Activated naive CD4-positive, alpha-beta T cell treated with anti-CD3 and anti-CD28 coated beads, Interleukin-2, amount 50 U/mL, for 24 hours (primary cell): ENCODE results near the gene C11orf98.

ENCODE experiments used
- H3K27ac Mint-ChIP-seq: one replicate; pipeline ENCODE4 v1.8.0; 2021; ENCODE audit warnings: mild to moderate bottlenecking, mixed read lengths
- H3K27me3 Mint-ChIP-seq: one replicate; pipeline ENCODE4 v1.8.0; 2021; ENCODE audit warnings: mixed read lengths
- H3K36me3 Mint-ChIP-seq: one replicate; pipeline ENCODE4 v1.8.0; 2021; ENCODE audit warnings: mixed read lengths
- H3K4me1 Mint-ChIP-seq: one replicate; pipeline ENCODE4 v1.8.0; 2021; ENCODE audit warnings: mixed read lengths
- H3K4me3 Mint-ChIP-seq: one replicate; pipeline ENCODE4 v1.8.0; 2021; ENCODE audit warnings: mild to moderate bottlenecking, mixed read lengths
- H3K9me3 Mint-ChIP-seq: one replicate; pipeline ENCODE4 v1.8.0; 2021; ENCODE audit warnings: mixed read lengths

Gene C11orf98

DNA sequence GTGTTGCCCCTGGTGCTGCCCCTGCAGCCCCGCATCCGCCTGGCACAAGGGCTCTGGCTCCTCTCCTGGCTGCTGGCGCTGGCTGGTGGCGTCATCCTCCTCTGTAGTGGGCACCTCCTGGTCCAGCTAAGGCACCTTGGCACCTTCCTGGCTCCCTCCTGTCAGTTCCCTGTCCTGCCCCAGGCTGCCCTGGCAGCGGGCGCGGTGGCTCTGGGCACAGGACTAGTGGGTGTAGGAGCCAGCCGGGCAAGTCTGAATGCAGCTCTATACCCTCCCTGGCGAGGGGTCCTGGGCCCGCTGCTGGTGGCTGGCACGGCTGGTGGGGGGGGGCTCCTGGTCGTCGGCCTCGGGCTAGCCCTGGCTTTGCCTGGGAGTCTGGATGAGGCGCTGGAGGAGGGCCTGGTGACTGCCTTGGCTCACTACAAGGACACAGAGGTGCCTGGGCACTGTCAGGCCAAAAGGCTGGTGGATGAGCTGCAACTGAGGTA lies 51.7 kb downstream of the C11orf98 start:
- Mint-ChIP-seq H3K4me3 (peak overlapping the region; percentile 71), H3K27me3 (no peaks in the 10 kb centered on the region), H3K27ac (no peak overlapping the region), H3K36me3 (peaks cover 7% of the 10 kb centered on the region), H3K4me1 (peaks cover 50% of the 10 kb centered on the region), H3K9me3 (no peaks in the 10 kb centered on the region)
